NCI-H446 treated with DMSO at 0.1 percent for 48 hours (cell line): Measurements from ENCODE around the gene CD300LB.
"Not testable (repeated sequence)": the region's sequence is repeated elsewhere in the genome, so short reads cannot be mapped to it uniquely, and the experiment has no call there.

Experiments used
- DNase-seq: peaks from one replicate; lab custom pipeline; 2025; lab: John Stamatoyannopoulos, UW

The CD300LB gene

GRCh38 chr17:74531231-74531761 lies at the start of gene CD300LB:
Gene CD300LB (minus strand): TSS chr17:74531475. CDS start chr17:74531350, 125 bp downstream.
- no peak for DNase-seq

GRCh38 chr17:74579900-74580299 lies 48.6 kb upstream of the CD300LB start:
- no peak for DNase-seq

- no peak for DNase-seq
These were observed 47.7 kb upstream of the CD300LB start for GRCh38 chr17:74578979-74579378.

GRCh38 chr17:74574489-74575142 lies 43.3 kb upstream of the CD300LB start:
- no peak for DNase-seq

- not testable (repeated sequence) for DNase-seq
These were observed 42.4 kb upstream of the CD300LB start for GRCh38 chr17:74573635-74574034.

- DNase-seq: no peak
These were observed 41.9 kb upstream of the CD300LB start for GRCh38 chr17:74573169-74573568.

- no peak for DNase-seq
These were observed 40.5 kb upstream of the CD300LB start for GRCh38 chr17:74571621-74572270.

- peak; percentile 1 for DNase-seq
These were observed 38.0 kb upstream of the CD300LB start for GRCh38 chr17:74569020-74570003.

GRCh38 chr17:74568106-74568873 lies 37.0 kb upstream of the CD300LB start:
- no peak for DNase-seq

GRCh38 chr17:74567397-74567796 lies 36.1 kb upstream of the CD300LB start, which contains the start of gene CD300H:
Gene CD300H (minus strand): TSS chr17:74567509.
- no peak for DNase-seq

GRCh38 chr17:74566132-74566753 lies 35.0 kb upstream of the CD300LB start:
- DNase-seq: peak; percentile 3

- no peak for DNase-seq
These were observed 33.9 kb upstream of the CD300LB start for GRCh38 chr17:74565126-74565525.

- no peak for DNase-seq
These were observed 32.1 kb upstream of the CD300LB start for GRCh38 chr17:74563358-74563757.

GRCh38 chr17:74561586-74561985 lies 30.3 kb upstream of the CD300LB start:
- DNase-seq: no peak

- no peak for DNase-seq
These were observed 27.7 kb upstream of the CD300LB start for GRCh38 chr17:74558882-74559519.

GRCh38 chr17:74558402-74558801 lies 27.1 kb upstream of the CD300LB start:
- DNase-seq: not testable (repeated sequence)

GRCh38 chr17:74555427-74555940 lies 24.2 kb upstream of the CD300LB start:
- DNase-seq: no peak

- DNase-seq: no peak
These were observed 23.6 kb upstream of the CD300LB start for GRCh38 chr17:74554909-74555308.

- no peak for DNase-seq
These were observed 20.8 kb upstream of the CD300LB start for GRCh38 chr17:74552037-74552436.

- no peak for DNase-seq
These were observed 19.3 kb upstream of the CD300LB start for GRCh38 chr17:74550602-74551001.
